HEK293T (cell line): ENCODE measurements around the gene ITGA1.
"Not testable (repeated sequence)": the region's sequence is repeated elsewhere in the genome, so short reads cannot be mapped to it uniquely, and the experiment has no call there.

Source experiments
- CTCF ChIA-PET: fragments of 350-600 bp; formaldehyde crosslinking; extraction: SDS; loops from one replicate; lab custom pipeline; 2021; ENCODE audit warnings: antibody characterized with exemption, inconsistent platforms; lab: Yijun Ruan, JAX
- POLR2A ChIA-PET: fragments of 350-600 bp; formaldehyde crosslinking; extraction: SDS; loops from one replicate; lab custom pipeline; 2020; ENCODE audit warnings: antibody characterized with exemption, inconsistent platforms; lab: Yijun Ruan, JAX
- DNase-seq: peaks from one replicate; pipeline ENCODE4 v3.0.0; 2012; ENCODE audit warnings: mixed read lengths; ENCODE audit errors: extremely low spot score
- ARNT ChIP-seq: fragments of 450-650 bp; IDR thresholded peaks from 2 replicates; pipeline ENCODE4 v1.6.1; 2017; ENCODE audit warnings: mild to moderate bottlenecking
- BHLHE40 ChIP-seq: fragments of 450-650 bp; IDR thresholded peaks from 2 replicates; pipeline ENCODE4 v1.6.1; 2016; ENCODE audit warnings: mild to moderate bottlenecking, moderate library complexity, borderline replicate concordance
- CTBP1 ChIP-seq: fragments of 450-650 bp; IDR thresholded peaks from 2 replicates; pipeline ENCODE4 v1.6.1; 2016; ENCODE audit warnings: borderline replicate concordance
- ELF4 ChIP-seq: fragments of 450-650 bp; IDR thresholded peaks from 2 replicates; pipeline ENCODE4 v1.6.1; 2017; ENCODE audit warnings: antibody characterized with exemption
- FOXA1 ChIP-seq: fragments of 450-650 bp; IDR thresholded peaks from 2 replicates; pipeline ENCODE4 v1.6.1; 2016; ENCODE audit warnings: mild to moderate bottlenecking
- FOXK2 ChIP-seq: fragments of 450-650 bp; IDR thresholded peaks from 2 replicates; pipeline ENCODE4 v1.6.1; 2016; ENCODE audit warnings: mild to moderate bottlenecking
- FOXM1 ChIP-seq: fragments of 450-650 bp; IDR thresholded peaks from 2 replicates; pipeline ENCODE4 v1.6.1; 2017; ENCODE audit warnings: mild to moderate bottlenecking, borderline replicate concordance
- HDGF ChIP-seq: fragments of 450-650 bp; IDR thresholded peaks from 2 replicates; pipeline ENCODE4 v1.6.1; 2017; ENCODE audit warnings: antibody characterized with exemption, borderline replicate concordance
- L3MBTL2 ChIP-seq: fragments of 450-650 bp; conservative IDR thresholded peaks from 2 replicates; pipeline ENCODE4 v1.6.1; 2016; ENCODE audit warnings: mild to moderate bottlenecking
- LEF1 ChIP-seq: fragments of 450-650 bp; IDR thresholded peaks from 2 replicates; pipeline ENCODE4 v1.6.1; 2017; ENCODE audit warnings: mild to moderate bottlenecking, borderline replicate concordance
- NFRKB ChIP-seq: fragments of 450-650 bp; IDR thresholded peaks from 2 replicates; pipeline ENCODE4 v1.6.1; 2016; ENCODE audit warnings: mild to moderate bottlenecking, moderate library complexity
- SP1 ChIP-seq: fragments of 450-650 bp; IDR thresholded peaks from 2 replicates; pipeline ENCODE4 v1.6.1; 2017
- SUZ12 ChIP-seq: fragments of 450-650 bp; IDR thresholded peaks from 2 replicates; pipeline ENCODE4 v1.6.1; 2016; ENCODE audit warnings: mild to moderate bottlenecking
- TARDBP ChIP-seq: fragments of 450-650 bp; IDR thresholded peaks from 2 replicates; pipeline ENCODE4 v1.6.1; 2016
- ZNF384 ChIP-seq: fragments of 450-650 bp; IDR thresholded peaks from 2 replicates; pipeline ENCODE4 v1.6.1; 2016
- TF ChIP-seq, protein P1 (sequence below): fragments of 450-650 bp; IDR thresholded peaks from 2 replicates; pipeline ENCODE4 v1.6.1; 2016

The ITGA1 gene

GRCh38 chr5:52787600-52788504 lies at the start of gene ITGA1, which contains the start of gene PELO:
ITGA1 (plus strand) TSS chr5:52787916; CDS start chr5:52788354, 438 bp downstream.
PELO (plus strand) TSS chr5:52787916; CDS start chr5:52800395, 12,479 bp downstream.
- CTCF ChIA-PET, result interaction anchor here (0.5 to 0.7 kb wide), 2 partner anchors 14 to 397 kb away, joined by 3 read pairs; no protein-coding TSS in a partner anchor
- peak; percentile 65 for DNase-seq
- no peak for TF ChIP-seq FOXA1
- TF ChIP-seq, protein P1, sequence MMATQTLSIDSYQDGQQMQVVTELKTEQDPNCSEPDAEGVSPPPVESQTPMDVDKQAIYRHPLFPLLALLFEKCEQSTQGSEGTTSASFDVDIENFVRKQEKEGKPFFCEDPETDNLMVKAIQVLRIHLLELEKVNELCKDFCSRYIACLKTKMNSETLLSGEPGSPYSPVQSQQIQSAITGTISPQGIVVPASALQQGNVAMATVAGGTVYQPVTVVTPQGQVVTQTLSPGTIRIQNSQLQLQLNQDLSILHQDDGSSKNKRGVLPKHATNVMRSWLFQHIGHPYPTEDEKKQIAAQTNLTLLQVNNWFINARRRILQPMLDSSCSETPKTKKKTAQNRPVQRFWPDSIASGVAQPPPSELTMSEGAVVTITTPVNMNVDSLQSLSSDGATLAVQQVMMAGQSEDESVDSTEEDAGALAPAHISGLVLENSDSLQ, result no peak
- TF ChIP-seq LEF1, result no peak
- no peak for TF ChIP-seq FOXM1
- TF ChIP-seq SUZ12, result no peak
- TF ChIP-seq BHLHE40, result no peak
- TF ChIP-seq L3MBTL2, result peak; percentile 72
- no peak for TF ChIP-seq ELF4
- POLR2A ChIA-PET, result interaction anchor here (0.7 to 1.5 kb wide), 3 partner anchors 11 to 62 kb away, joined by 3 to 10 read pairs (median 3); no protein-coding TSS in a partner anchor

DNA sequence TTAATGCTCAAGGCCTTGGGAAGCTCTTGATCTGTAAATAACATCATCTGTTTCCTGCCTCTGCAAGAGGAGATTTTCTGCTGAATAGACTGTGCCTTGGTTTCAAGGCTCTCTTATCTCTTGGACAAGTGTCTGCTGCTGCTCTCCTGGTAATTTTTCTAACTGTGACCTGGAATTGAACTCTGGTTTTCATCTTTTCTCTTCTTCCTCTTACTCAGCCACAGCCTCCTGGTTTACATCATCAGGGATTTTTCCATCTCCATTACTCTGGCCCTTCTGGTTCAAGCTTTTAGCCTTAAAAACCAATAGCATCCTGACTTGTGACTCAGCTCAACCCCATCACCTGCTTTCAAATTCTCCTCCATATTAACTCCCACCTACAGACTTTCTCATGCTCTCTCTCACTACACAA lies 49.6 kb upstream of the ITGA1 start:
- POLR2A ChIA-PET, result no interaction called here
- TF ChIP-seq, protein P1, result no peak
- TF ChIP-seq FOXM1, result no peak
- no peak for TF ChIP-seq ELF4
- no peak for TF ChIP-seq BHLHE40
- no peak for TF ChIP-seq SP1
- TF ChIP-seq CTBP1, result no peak
- TF ChIP-seq HDGF, result no peak
- no peak for TF ChIP-seq TARDBP
- no peak for TF ChIP-seq L3MBTL2
- TF ChIP-seq ARNT, result no peak
- TF ChIP-seq ZNF384, result no peak
- DNase-seq, result no peak
- CTCF ChIA-PET, result no interaction called here

GRCh38 chr5:52740007-52740406 lies 47.7 kb upstream of the ITGA1 start:
- CTCF ChIA-PET, result no interaction called here
- TF ChIP-seq TARDBP (no peak), FOXM1 (no peak)
- POLR2A ChIA-PET, result no interaction called here
- DNase-seq, result no peak

DNA sequence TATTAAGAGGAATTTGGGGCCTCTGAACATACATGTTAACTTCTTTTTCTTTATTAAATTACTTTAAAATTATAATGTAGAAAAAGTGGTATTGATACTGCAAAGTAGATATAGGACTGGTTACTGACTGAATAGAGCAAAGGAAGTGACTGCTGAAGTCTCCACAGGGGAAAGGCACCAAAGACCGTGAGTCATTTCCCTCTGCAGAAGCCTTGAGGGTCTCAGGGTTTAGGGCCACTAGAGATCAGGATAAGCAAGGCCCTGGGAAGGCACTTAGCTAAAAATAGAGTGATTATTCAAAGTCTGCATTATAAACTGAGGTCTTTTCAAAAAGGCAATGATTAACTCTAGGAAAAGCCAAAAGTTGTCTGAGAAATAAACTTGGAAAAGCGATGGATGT lies 44.7 kb upstream of the ITGA1 start:
- TF ChIP-seq FOXM1 (no peak), LEF1 (no peak), HDGF (no peak), ELF4 (no peak), TARDBP (no peak), SP1 (no peak), FOXA1 (no peak), FOXK2 (no peak), SUZ12 (no peak), NFRKB (no peak), BHLHE40 (no peak), ARNT (no peak), L3MBTL2 (no peak), ZNF384 (no peak), CTBP1 (no peak)
- TF ChIP-seq, protein P1, result no peak
- no peak for DNase-seq
- ChIA-PET CTCF (no interaction called here), POLR2A (no interaction called here)

- CTCF ChIA-PET, result no interaction called here
- TF ChIP-seq FOXM1 (no peak), ELF4 (no peak), CTBP1 (no peak), ARNT (no peak), LEF1 (no peak), TARDBP (no peak), L3MBTL2 (no peak), ZNF384 (no peak), BHLHE40 (no peak), HDGF (no peak), NFRKB (no peak)
- POLR2A ChIA-PET, result no interaction called here
- no peak for DNase-seq
Measured at GRCh38 chr5:52743529-52743928, 44.2 kb upstream of the ITGA1 start.

GRCh38 chr5:52743970-52744369 lies 43.7 kb upstream of the ITGA1 start:
- POLR2A ChIA-PET, result no interaction called here
- TF ChIP-seq LEF1 (no peak), CTBP1 (no peak), SUZ12 (no peak), FOXK2 (no peak), NFRKB (no peak), ARNT (no peak), ELF4 (no peak), L3MBTL2 (no peak), FOXA1 (no peak)
- TF ChIP-seq, protein P1, result no peak
- CTCF ChIA-PET, result no interaction called here
- no peak for DNase-seq

- POLR2A ChIA-PET, CTCF ChIA-PET, DNase-seq: not testable (repeated sequence)
Measured at GRCh38 chr5:52744867-52745458, 42.8 kb upstream of the ITGA1 start.
